Loucy (cell line): ENCODE data around the gene SERTAD1.

Experiments
- H2AFZ ChIP-seq: fragments of 200-600 bp; sonication (generic); 2 replicates; pipeline ENCODE4 v1.6.0; 2016; ENCODE audit warnings: antibody characterized with exemption, mild to moderate bottlenecking, low read length, moderate library complexity
- H3F3A ChIP-seq: fragments of 200-600 bp; 2 replicates; pipeline ENCODE4 v1.6.0; 2016; ENCODE audit warnings: antibody characterized with exemption, low read depth, mild to moderate bottlenecking
- H3K27me3 ChIP-seq: fragments of 200-600 bp; sonication (generic); 2 replicates; pipeline ENCODE4 v1.6.1; 2014; ENCODE audit warnings: low read length, mild to moderate bottlenecking; ENCODE audit not compliant: insufficient read depth, poor library complexity, severe bottlenecking
- H3K36me3 ChIP-seq: fragments of 200-600 bp; sonication (generic); 2 replicates; pipeline ENCODE4 v1.6.1; 2016; ENCODE audit warnings: low read length; ENCODE audit not compliant: insufficient read depth
- H3K4me1 ChIP-seq: fragments of 200-600 bp; sonication (generic); 2 replicates; pipeline ENCODE4 v1.5.1; 2014; ENCODE audit warnings: low read length, mild to moderate bottlenecking; ENCODE audit not compliant: insufficient read depth, poor library complexity, severe bottlenecking
- H3K4me2 ChIP-seq: fragments of 200-600 bp; sonication (generic); 2 replicates; pipeline ENCODE4 v1.6.0; 2014; ENCODE audit warnings: antibody characterized with exemption, low read length, low read depth, mild to moderate bottlenecking; ENCODE audit not compliant: poor library complexity, severe bottlenecking
- H3K4me3 ChIP-seq: fragments of 200-600 bp; sonication (generic); 2 replicates; pipeline ENCODE4 v1.5.1; 2014; ENCODE audit warnings: low read length, mild to moderate bottlenecking, mixed read lengths; ENCODE audit not compliant: poor library complexity, severe bottlenecking
- H3K79me2 ChIP-seq: fragments of 200-600 bp; sonication (generic); 2 replicates; pipeline ENCODE4 v1.6.1; 2014; ENCODE audit warnings: low read length; ENCODE audit not compliant: insufficient read depth
- H3K9ac ChIP-seq: fragments of 200-600 bp; sonication (generic); 2 replicates; pipeline ENCODE4 v1.6.0; 2014; ENCODE audit warnings: mild to moderate bottlenecking, low read depth, low read length, moderate library complexity; ENCODE audit not compliant: poor library complexity, severe bottlenecking
- H3K9me2 ChIP-seq: fragments of 200-600 bp; sonication (generic); replicated peaks from 2 replicates; pipeline ENCODE4 v1.6.1; 2016; ENCODE audit warnings: low read depth, low read length, mixed read lengths
- H3K9me3 ChIP-seq: fragments of 200-600 bp; sonication (generic); 2 replicates; pipeline ENCODE4 v1.6.1; 2014; ENCODE audit warnings: mild to moderate bottlenecking, antibody characterized with exemption, low read length, low read depth; ENCODE audit not compliant: insufficient read depth
- H4K20me1 ChIP-seq: fragments of 200-600 bp; sonication (generic); 2 replicates; pipeline ENCODE4 v1.6.0; 2014; ENCODE audit warnings: antibody characterized with exemption, low read length, mild to moderate bottlenecking; ENCODE audit not compliant: insufficient read depth, poor library complexity, severe bottlenecking
- EZH2phosphoT487 ChIP-seq: fragments of 200-600 bp; IDR thresholded peaks from 2 replicates; pipeline ENCODE4 v1.6.1; 2018; ENCODE audit warnings: antibody characterized with exemption, mild to moderate bottlenecking, moderate library complexity, borderline replicate concordance
- TF ChIP-seq, protein P1 (sequence below): fragments of 200-600 bp; sonication (generic); conservative IDR thresholded peaks from 2 replicates; pipeline ENCODE4 v1.5.1; 2014; ENCODE audit warnings: mild to moderate bottlenecking, antibody characterized with exemption, low read length

The SERTAD1 gene

DNA sequence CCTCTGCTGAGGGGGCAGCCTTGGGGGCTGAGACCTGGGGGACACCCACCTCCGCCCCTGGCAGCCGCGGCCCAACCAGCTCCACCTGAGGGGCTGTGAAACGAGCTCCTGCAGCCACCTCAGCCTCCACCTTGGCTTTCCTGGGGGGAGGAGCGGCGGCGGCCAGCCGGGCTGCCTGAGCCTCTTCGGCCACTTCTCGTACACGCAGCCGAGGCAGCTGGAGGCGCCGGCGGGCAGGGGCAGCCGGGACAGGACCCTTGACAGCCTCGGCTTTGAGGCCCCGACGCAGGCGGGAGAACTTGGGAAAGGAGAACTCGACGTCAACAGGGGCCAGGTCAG, 28.3 kb downstream of the SERTAD1 start:
- no peaks in the 10 kb centered on the region for H3K36me3 ChIP-seq
- no peak overlapping the region for H3K9ac ChIP-seq
- H3K4me3 ChIP-seq: no peak overlapping the region
- H3K4me2 ChIP-seq: no peak overlapping the region
- no peaks in the 10 kb centered on the region for H3K9me3 ChIP-seq
- no peaks in the 10 kb centered on the region for H3K4me1 ChIP-seq
- no peaks in the 10 kb centered on the region for H3F3A ChIP-seq
- H3K27me3 ChIP-seq: no peaks in the 10 kb centered on the region
- H4K20me1 ChIP-seq: no peaks in the 10 kb centered on the region
- no peak overlapping the region for H2AFZ ChIP-seq
- H3K9me2 ChIP-seq: no peaks in the 10 kb centered on the region
- TF ChIP-seq EZH2phosphoT487: no peak
- TF ChIP-seq, protein P1, sequence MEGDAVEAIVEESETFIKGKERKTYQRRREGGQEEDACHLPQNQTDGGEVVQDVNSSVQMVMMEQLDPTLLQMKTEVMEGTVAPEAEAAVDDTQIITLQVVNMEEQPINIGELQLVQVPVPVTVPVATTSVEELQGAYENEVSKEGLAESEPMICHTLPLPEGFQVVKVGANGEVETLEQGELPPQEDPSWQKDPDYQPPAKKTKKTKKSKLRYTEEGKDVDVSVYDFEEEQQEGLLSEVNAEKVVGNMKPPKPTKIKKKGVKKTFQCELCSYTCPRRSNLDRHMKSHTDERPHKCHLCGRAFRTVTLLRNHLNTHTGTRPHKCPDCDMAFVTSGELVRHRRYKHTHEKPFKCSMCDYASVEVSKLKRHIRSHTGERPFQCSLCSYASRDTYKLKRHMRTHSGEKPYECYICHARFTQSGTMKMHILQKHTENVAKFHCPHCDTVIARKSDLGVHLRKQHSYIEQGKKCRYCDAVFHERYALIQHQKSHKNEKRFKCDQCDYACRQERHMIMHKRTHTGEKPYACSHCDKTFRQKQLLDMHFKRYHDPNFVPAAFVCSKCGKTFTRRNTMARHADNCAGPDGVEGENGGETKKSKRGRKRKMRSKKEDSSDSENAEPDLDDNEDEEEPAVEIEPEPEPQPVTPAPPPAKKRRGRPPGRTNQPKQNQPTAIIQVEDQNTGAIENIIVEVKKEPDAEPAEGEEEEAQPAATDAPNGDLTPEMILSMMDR: no peak
- H3K79me2 ChIP-seq: no peaks in the 10 kb centered on the region

- TF ChIP-seq, protein P1: no peak
- no peak for TF ChIP-seq EZH2phosphoT487
- Histone ChIP-seq H3K4me2 (no peak overlapping the region), H4K20me1 (no peaks in the 10 kb centered on the region), H3F3A (no peaks in the 10 kb centered on the region), H3K9me3 (no peaks in the 10 kb centered on the region), H3K9me2 (no peaks in the 10 kb centered on the region), H3K36me3 (no peaks in the 10 kb centered on the region), H3K9ac (no peak overlapping the region), H3K27me3 (no peaks in the 10 kb centered on the region), H2AFZ (no peak overlapping the region), H3K4me3 (no peak overlapping the region), H3K79me2 (no peaks in the 10 kb centered on the region), H3K4me1 (no peaks in the 10 kb centered on the region)
Measured at GRCh38 chr19:40396886-40397567, 28.8 kb downstream of the SERTAD1 start.

- no peaks in the 10 kb centered on the region for H3K9me2 ChIP-seq
- no peak overlapping the region for H2AFZ ChIP-seq
- H4K20me1 ChIP-seq: no peaks in the 10 kb centered on the region
- H3K4me3 ChIP-seq: no peak overlapping the region
- H3K27me3 ChIP-seq: no peaks in the 10 kb centered on the region
- H3K4me2 ChIP-seq: no peak overlapping the region
- H3K9me3 ChIP-seq: no peaks in the 10 kb centered on the region
- H3K4me1 ChIP-seq: no peaks in the 10 kb centered on the region
- H3K36me3 ChIP-seq: no peaks in the 10 kb centered on the region
- H3F3A ChIP-seq: no peaks in the 10 kb centered on the region
- H3K9ac ChIP-seq: no peak overlapping the region
- no peak for TF ChIP-seq EZH2phosphoT487
- TF ChIP-seq, protein P1: no peak
- no peaks in the 10 kb centered on the region for H3K79me2 ChIP-seq
Measured at GRCh38 chr19:40395956-40396355, 29.8 kb downstream of the SERTAD1 start.
